Spleen (tissue), 11 donors: ENCODE measurements around the gene PTGS1. TPM values are rescaled to one million over a fixed set of nuclear protein-coding genes. Genes with fewer than 3 reads are reported as not detected.
"Not testable (repeated sequence)": the region's sequence is repeated elsewhere in the genome, so short reads cannot be mapped to it uniquely, and the experiment has no call there.

ENCODE experiments used
- DNase-seq: peaks from one replicate; pipeline ENCODE4 v3.0.0-alpha.2; 2020
- H3K27ac ChIP-seq, 8 donors: fragments of 200-600 bp; sonication (generic) in 7 of 8; 1 replicate in 4 of 8; 2 replicates in 4 of 8; pipeline versions ENCODE4 v1.5.0 to v1.8.0; 2016 to 2021; ENCODE audit warnings: inconsistent platforms in 4 of 8, mild to moderate bottlenecking in 4 of 8, moderate library complexity in 1 of 8
- H3K27me3 ChIP-seq, 7 donors: fragments of 200-600 bp; sonication (generic) in 6 of 7; replicated peaks in 1 of 7; 1 replicate in 4 of 7; 2 replicates in 3 of 7; pipeline versions ENCODE4 v1.5.0 to v1.8.0; 2016 to 2021; ENCODE audit warnings: inconsistent platforms in 3 of 7, mild to moderate bottlenecking in 1 of 7
- H3K36me3 ChIP-seq, 6 donors: fragments of 200-600 bp; sonication (generic) in 5 of 6; 1 replicate in 4 of 6; 2 replicates in 2 of 6; pipeline versions ENCODE4 v1.5.0 to v1.8.0; 2016 to 2021; ENCODE audit warnings: inconsistent platforms in 2 of 6
- H3K4me1 ChIP-seq, 6 donors: fragments of 200-600 bp; sonication (generic) in 5 of 6; 1 replicate in 3 of 6; 2 replicates in 3 of 6; pipeline versions ENCODE4 v1.5.0 to v1.8.0; 2016 to 2021; ENCODE audit warnings: inconsistent platforms in 3 of 6
- H3K4me3 ChIP-seq, 8 donors: fragments of 200-600 bp; sonication (generic) in 7 of 8; 1 replicate in 4 of 8; 2 replicates in 4 of 8; pipeline versions ENCODE4 v1.5.0 to v1.8.0; 2016 to 2021; ENCODE audit warnings: inconsistent platforms in 4 of 8, mild to moderate bottlenecking in 4 of 8, moderate library complexity in 2 of 8
- H3K9me3 ChIP-seq, 8 donors: fragments of 200-600 bp; sonication (generic) in 7 of 8; 1 replicate in 4 of 8; 2 replicates in 4 of 8; pipeline versions ENCODE4 v1.5.0 to v1.8.0; 2016 to 2021; ENCODE audit warnings: inconsistent platforms in 4 of 8
- POLR2A ChIP-seq, 3 donors: fragments of 450-650 bp; IDR thresholded peaks; one replicate each; pipeline ENCODE4 v1.5.1; 2017; ENCODE audit warnings: antibody characterized with exemption in 3 of 3, mild to moderate bottlenecking in 1 of 3
- POLR2AphosphoS5 ChIP-seq, 3 donors: sonication (generic); formaldehyde crosslinking; IDR thresholded peaks; one replicate each; pipeline ENCODE4 v1.5.1; 2017; ENCODE audit warnings: antibody characterized with exemption in 3 of 3
- WGBS, 5 donors: extraction: QIAGEN DNeasy Blood & Tissue Kit in 3 of 5; methylation state at CpG; one replicate each; pipeline versions ENCODE4 v1.1.5 to v1.1.7; 2013 to 2018; 5-methylcytosine and 5-hydroxymethylcytosine counted together
- intact Hi-C: fragments of 100-400 bp; cut with DNase I; formaldehyde crosslinking; loops from one replicate; pipeline ENCODE4 v1.15.0; 2023; ENCODE audit warnings: low total_unique reads
- polyA plus RNA-seq, 3 donors: library from polyadenylated mRNA; stranded (reverse); fragments of 200-250 nt; gene quantifications; one replicate each; pipeline ENCODE4 v1.2.1, GENCODE V29; 2013
- total RNA-seq, 7 donors: library from RNA; depleted of rRNA in 3 of 7; stranded (reverse); fragments of >200 nt in 3 of 7; fragmentation: NEBNext Ultra II Directional in 4 of 7; extraction: Animal tissue kit (Norgen Biotek cat#: 25700) in 4 of 7; gene quantifications; one replicate each; pipeline versions ENCODE4 v1.1.0 to v1.2.1, GENCODE V29; 2016 to 2021
- TF ChIP-seq, protein P1 (sequence below), 11 experiments: fragments of 200-600 bp in 7 of 11; fragments of 450-650 bp in 4 of 11; sonication (generic) in 4 of 11; IDR thresholded peaks in 8 of 11; conservative IDR thresholded peaks in 3 of 11; 1 replicate in 7 of 11; 2 replicates in 4 of 11; pipeline versions ENCODE4 v1.4.0 to v1.8.0; 2016 to 2021; ENCODE audit warnings: antibody characterized with exemption in 11 of 11, inconsistent platforms in 4 of 11, mild to moderate bottlenecking in 1 of 11
- donor health status: healthy with polysubstance abuse.
- donor health status: DM: no; HTN: no; CAD: no; lungs with moderate emphysema.
- donor health status: DM: no; HTN: no; CAD: no.
- donor health status: Bipolar disorder and iron deficiency.
- donor health status: healthy.
- donor health status: DM: no; HTN: no; CAD: no.
- donor health status: DM: yes; HTN: yes; CAD: no.

The PTGS1 gene
- total and polyA plus RNA-seq, 10 donors, result 2.8 to 18.6 (median 13.9) TPM

GRCh38 chr9:122401896-122402295 is 31.1 kb downstream of the PTGS1 start:
- Histone ChIP-seq H3K4me3 (no peak overlapping the region), H3K4me1 (no peaks in the 10 kb centered on the region), H3K27ac (no peak overlapping the region), H3K9me3 (peaks cover 0 to 15% (median 5%) of the 10 kb centered on the region in 8 donors), H3K27me3 (peaks cover 0 to 15% (median 0%) of the 10 kb centered on the region in 7 donors), H3K36me3 (no peaks in the 10 kb centered on the region)
- intact Hi-C loops, result no loop called here
- TF ChIP-seq POLR2A (IDR thresholded peaks at IDR 0.05) (no peak), POLR2AphosphoS5 (IDR thresholded peaks at IDR 0.05) (no peak)
- TF ChIP-seq, protein P1, sequence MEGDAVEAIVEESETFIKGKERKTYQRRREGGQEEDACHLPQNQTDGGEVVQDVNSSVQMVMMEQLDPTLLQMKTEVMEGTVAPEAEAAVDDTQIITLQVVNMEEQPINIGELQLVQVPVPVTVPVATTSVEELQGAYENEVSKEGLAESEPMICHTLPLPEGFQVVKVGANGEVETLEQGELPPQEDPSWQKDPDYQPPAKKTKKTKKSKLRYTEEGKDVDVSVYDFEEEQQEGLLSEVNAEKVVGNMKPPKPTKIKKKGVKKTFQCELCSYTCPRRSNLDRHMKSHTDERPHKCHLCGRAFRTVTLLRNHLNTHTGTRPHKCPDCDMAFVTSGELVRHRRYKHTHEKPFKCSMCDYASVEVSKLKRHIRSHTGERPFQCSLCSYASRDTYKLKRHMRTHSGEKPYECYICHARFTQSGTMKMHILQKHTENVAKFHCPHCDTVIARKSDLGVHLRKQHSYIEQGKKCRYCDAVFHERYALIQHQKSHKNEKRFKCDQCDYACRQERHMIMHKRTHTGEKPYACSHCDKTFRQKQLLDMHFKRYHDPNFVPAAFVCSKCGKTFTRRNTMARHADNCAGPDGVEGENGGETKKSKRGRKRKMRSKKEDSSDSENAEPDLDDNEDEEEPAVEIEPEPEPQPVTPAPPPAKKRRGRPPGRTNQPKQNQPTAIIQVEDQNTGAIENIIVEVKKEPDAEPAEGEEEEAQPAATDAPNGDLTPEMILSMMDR (IDR thresholded peaks at IDR 0.05 in 8 of 11, conservative IDR thresholded peaks at IDR 0.05 in 3 of 11), result no peak
- whole genome bisulfite sequencing, 5 donors, result 86 to 93% (median 90%) methylated on average over 8 of the region's 8 CpGs
- no peak for DNase-seq

- 17 to 36% (median 29%) methylated on average over 3 of the region's 3 CpGs for WGBS, 5 donors
- Histone ChIP-seq H3K27ac (no peak overlapping the region), H3K27me3 (peaks cover 0 to 15% (median 0%) of the 10 kb centered on the region in 7 donors), H3K36me3 (no peaks in the 10 kb centered on the region), H3K4me3 (no peak overlapping the region), H3K9me3 (peaks cover 0 to 15% (median 5%) of the 10 kb centered on the region in 8 donors), H3K4me1 (no peaks in the 10 kb centered on the region)
- no peak for DNase-seq
- intact Hi-C loops, result no loop called here
- TF ChIP-seq POLR2A (IDR thresholded peaks at IDR 0.05) (no peak), POLR2AphosphoS5 (IDR thresholded peaks at IDR 0.05) (no peak)
- TF ChIP-seq, protein P1 (IDR thresholded peaks at IDR 0.05 in 8 of 11, conservative IDR thresholded peaks at IDR 0.05 in 3 of 11), result no peak
These were observed 31.6 kb downstream of the PTGS1 start for GRCh38 chr9:122402403-122402871.

- no peaks in the 10 kb centered on the region for H3K4me1 ChIP-seq
- H3K27ac ChIP-seq, result no peak overlapping the region
- TF ChIP-seq, protein P1 (IDR thresholded peaks at IDR 0.05 in 8 of 11, conservative IDR thresholded peaks at IDR 0.05 in 3 of 11), result no peak
- TF ChIP-seq POLR2A (IDR thresholded peaks at IDR 0.05), result no peak
- no peak for TF ChIP-seq POLR2AphosphoS5 (IDR thresholded peaks at IDR 0.05)
- intact Hi-C loops, result no loop called here
- H3K36me3 ChIP-seq, result no peaks in the 10 kb centered on the region
- H3K27me3 ChIP-seq, result peaks cover 0 to 15% (median 0%) of the 10 kb centered on the region in 7 donors
- peaks cover 0 to 15% (median 5%) of the 10 kb centered on the region in 8 donors for H3K9me3 ChIP-seq
- no peak overlapping the region for H3K4me3 ChIP-seq
- no peak for DNase-seq
- 86 to 94% (median 92%) methylated on average over 3 of the region's 3 CpGs for WGBS, 5 donors
These were observed 32.0 kb downstream of the PTGS1 start for GRCh38 chr9:122402874-122403273.

DNA sequence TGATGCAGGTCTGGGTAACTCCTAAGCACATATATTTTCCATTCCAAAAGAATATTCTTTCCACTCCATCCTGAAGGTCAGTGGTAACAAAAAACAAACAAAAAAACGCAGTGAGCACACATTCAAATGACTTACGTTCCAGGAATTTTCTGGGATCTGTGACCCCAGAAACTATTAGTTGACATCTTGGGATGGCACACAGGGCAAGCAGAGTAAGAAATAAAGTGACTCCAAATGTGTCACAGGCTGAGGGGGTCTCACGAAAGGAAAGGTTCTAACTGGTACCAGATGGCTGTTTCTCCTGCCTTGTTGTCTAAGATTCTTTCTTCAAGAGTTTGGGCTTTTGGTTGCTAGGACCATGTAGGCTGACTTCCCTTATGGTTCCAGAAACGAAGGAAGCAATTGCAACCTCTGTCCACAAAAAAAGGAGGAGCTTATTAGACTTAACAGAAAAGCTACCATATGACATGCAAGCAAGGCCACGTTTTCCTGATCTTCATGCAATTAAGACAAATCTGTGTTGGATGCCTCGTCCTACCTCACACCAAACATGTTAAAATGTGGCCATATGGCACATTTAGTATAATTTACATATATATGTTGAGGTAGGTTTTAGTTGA is 32.7 kb downstream of the PTGS1 start:
- H3K9me3 ChIP-seq, result peaks cover 0 to 15% (median 5%) of the 10 kb centered on the region in 8 donors
- H3K27me3 ChIP-seq, result peaks cover 0 to 15% (median 0%) of the 10 kb centered on the region in 7 donors
- TF ChIP-seq POLR2A (IDR thresholded peaks at IDR 0.05) (no peak), POLR2AphosphoS5 (IDR thresholded peaks at IDR 0.05) (no peak)
- TF ChIP-seq, protein P1 (IDR thresholded peaks at IDR 0.05 in 8 of 11, conservative IDR thresholded peaks at IDR 0.05 in 3 of 11), result no peak
- no peaks in the 10 kb centered on the region for H3K36me3 ChIP-seq
- DNase-seq, result no peak
- 58 to 85% (median 70%) methylated on average over 6 of the region's 6 CpGs for WGBS, 5 donors
- H3K4me3 ChIP-seq, result no peak overlapping the region
- intact Hi-C loops, result no loop called here
- no peaks in the 10 kb centered on the region for H3K4me1 ChIP-seq
- H3K27ac ChIP-seq, result no peak overlapping the region

- H3K36me3 ChIP-seq, H3K9me3 ChIP-seq, intact Hi-C loops, DNase-seq, H3K4me1 ChIP-seq: not testable (repeated sequence)
- Histone ChIP-seq H3K27ac (peak overlapping the region in 1 of 8 donors; percentile 69), H3K27me3 (peaks cover 0 to 15% (median 0%) of the 10 kb centered on the region in 7 donors), H3K4me3 (peak overlapping the region in 1 of 8 donors; percentile 46)
- WGBS, 5 donors, result 64 to 72% (median 66%) methylated on average over 15 of the region's 15 CpGs
These were observed 34.7 kb downstream of the PTGS1 start for GRCh38 chr9:122405304-122406069.
